OCI-LY7 (cell line): ENCODE results near the gene PALMD.

Experiments
- CTCF ChIP-seq: fragments of 200-600 bp; sonication (generic); conservative IDR thresholded peaks from 2 replicates; pipeline ENCODE4 v1.5.1; 2014; ENCODE audit warnings: mild to moderate bottlenecking, antibody characterized with exemption, low read length, moderate library complexity, mixed read lengths
- EZH2phosphoT487 ChIP-seq: fragments of 200-600 bp; sonication (generic); IDR thresholded peaks from 2 replicates; pipeline ENCODE4 v1.6.1; 2018; ENCODE audit warnings: low read depth, borderline replicate concordance, mild to moderate bottlenecking, mixed run types, antibody characterized with exemption, low read length, moderate library complexity, mixed read lengths

- TF ChIP-seq CTCF (no peak), EZH2phosphoT487 (no peak)
Measured at GRCh38 chr1:99627615-99628014, 18.3 kb upstream of the PALMD start.
